Hepatocyte (in vitro differentiated cells): ENCODE measurements around the gene CDHR1. TPM values are rescaled to one million over a fixed set of nuclear protein-coding genes. Genes with fewer than 3 reads are reported as not detected.

Experiments
- DNase-seq: peaks from one replicate; pipeline ENCODE4 v3.0.0-alpha.2; 2016; ENCODE audit warnings: low spot score
- H2AFZ ChIP-seq: fragments of 200-600 bp; sonication (generic); 2 replicates; pipeline ENCODE4 v1.6.0; 2016; ENCODE audit warnings: antibody characterized with exemption, mild to moderate bottlenecking
- H3K27ac ChIP-seq: fragments of 200-600 bp; sonication (generic); 2 replicates; pipeline ENCODE4 v1.5.1; 2016; ENCODE audit warnings: mild to moderate bottlenecking
- H3K27me3 ChIP-seq: fragments of 200-600 bp; sonication (generic); 2 replicates; pipeline ENCODE4 v1.6.1; 2016
- H3K36me3 ChIP-seq: fragments of 200-600 bp; sonication (generic); replicated peaks from 2 replicates; pipeline ENCODE4 v1.5.1; 2016; ENCODE audit warnings: low read depth; ENCODE audit not compliant: insufficient read depth
- H3K4me1 ChIP-seq: fragments of 200-600 bp; sonication (generic); 2 replicates; pipeline ENCODE4 v1.5.1; 2016; ENCODE audit warnings: mild to moderate bottlenecking, moderate library complexity; ENCODE audit not compliant: insufficient read depth
- H3K4me2 ChIP-seq: fragments of 200-600 bp; sonication (generic); 2 replicates; pipeline ENCODE4 v1.6.0; 2016
- H3K4me3 ChIP-seq: fragments of 200-600 bp; sonication (generic); 2 replicates; pipeline ENCODE4 v1.5.1; 2016; ENCODE audit warnings: mild to moderate bottlenecking
- H3K79me2 ChIP-seq: fragments of 200-600 bp; sonication (generic); 2 replicates; pipeline ENCODE4 v1.6.0; 2017; ENCODE audit warnings: mild to moderate bottlenecking
- H3K9me2 ChIP-seq: fragments of 200-600 bp; sonication (generic); replicated peaks from 2 replicates; pipeline ENCODE4 v1.6.0; 2017; ENCODE audit warnings: mild to moderate bottlenecking; ENCODE audit not compliant: insufficient read depth
- H3K9me3 ChIP-seq: fragments of 200-600 bp; sonication (generic); 2 replicates; pipeline ENCODE4 v1.5.1; 2016; ENCODE audit warnings: low read depth, mild to moderate bottlenecking
- H4K20me1 ChIP-seq: fragments of 200-600 bp; sonication (generic); 2 replicates; pipeline ENCODE4 v1.6.0; 2016; ENCODE audit warnings: mild to moderate bottlenecking; ENCODE audit not compliant: insufficient read depth, poor library complexity, severe bottlenecking
- CTCF ChIP-seq: fragments of 200-600 bp; sonication (generic); IDR thresholded peaks from 2 replicates; pipeline ENCODE4 v1.5.1; 2016; ENCODE audit warnings: antibody characterized with exemption, mild to moderate bottlenecking; ENCODE audit not compliant: poor library complexity
- EZH2 ChIP-seq: fragments of 200-600 bp; sonication (generic); IDR thresholded peaks from 2 replicates; pipeline ENCODE4 v1.6.1; 2016; ENCODE audit warnings: antibody characterized with exemption, mild to moderate bottlenecking, borderline replicate concordance
- EZH2phosphoT487 ChIP-seq: fragments of 200-600 bp; sonication (generic); IDR thresholded peaks from one replicate; pipeline ENCODE4 v1.6.1; 2018; ENCODE audit warnings: antibody characterized with exemption, mild to moderate bottlenecking, low read depth, moderate library complexity; ENCODE audit not compliant: unreplicated experiment, severe bottlenecking
- WGBS: methylation state at CpG from one replicate; pipeline ENCODE4 v1.1.6; 2016; ENCODE audit warnings: low lambda C conversion rate; ENCODE audit errors: missing lambda C conversion rate; 5-methylcytosine and 5-hydroxymethylcytosine counted together
- polyA plus RNA-seq: library from polyadenylated mRNA; unstranded; fragments of >200 nt; fragmentation: Nextera tagmentation; extraction: Ambion mirVana; gene quantifications from 2 replicates; pipeline ENCODE4 v1.2.1, GENCODE V29; 2016
- total RNA-seq: library from RNA; depleted of rRNA; stranded (reverse); fragments of >200 nt; gene quantifications from 2 replicates; pipeline ENCODE4 v1.2.3, GENCODE V29; 2014

CDHR1 gene
- total and polyA plus RNA-seq, 2 experiments from 2014 or later, result 0.03 TPM; not detected in 1

GRCh38 chr10:84226616-84227015 lies 32.3 kb downstream of the CDHR1 start:
- H2AFZ ChIP-seq, result no peak overlapping the region
- no peak overlapping the region for H3K27ac ChIP-seq
- no peak overlapping the region for H3K4me2 ChIP-seq
- no peaks in the 10 kb centered on the region for H3K9me3 ChIP-seq
- no peaks in the 10 kb centered on the region for H4K20me1 ChIP-seq
- H3K79me2 ChIP-seq, result no peaks in the 10 kb centered on the region
- TF ChIP-seq EZH2, result no peak
- TF ChIP-seq EZH2phosphoT487, result no peak
- TF ChIP-seq CTCF, result no peak
- DNase-seq, result no peak
- no peaks in the 10 kb centered on the region for H3K4me1 ChIP-seq
- H3K36me3 ChIP-seq, result no peaks in the 10 kb centered on the region
- 75% methylated on average over 3 of the region's 3 CpGs for WGBS
- no peaks in the 10 kb centered on the region for H3K9me2 ChIP-seq
- H3K4me3 ChIP-seq, result no peak overlapping the region
- no peaks in the 10 kb centered on the region for H3K27me3 ChIP-seq

DNA sequence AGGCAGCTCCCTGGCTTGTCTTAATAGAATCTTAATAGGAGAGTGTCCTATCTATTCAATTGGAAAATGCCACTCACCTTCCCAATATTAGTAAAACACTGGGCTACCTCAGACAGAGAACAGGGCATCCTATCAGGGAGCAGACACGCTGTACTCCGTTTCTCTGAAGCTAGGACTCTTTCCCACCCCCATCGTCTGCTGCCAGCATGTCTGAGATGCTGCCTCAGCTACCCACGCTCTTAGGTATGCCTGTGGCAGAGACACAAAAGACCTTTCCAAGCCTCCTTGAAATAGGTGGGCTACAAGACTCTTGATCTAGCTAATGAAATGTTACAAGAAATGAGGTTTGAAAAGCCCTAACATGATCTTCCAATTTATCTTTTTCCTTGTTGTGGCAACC lies 33.5 kb downstream of the CDHR1 start:
- no peaks in the 10 kb centered on the region for H4K20me1 ChIP-seq
- no peak overlapping the region for H3K4me2 ChIP-seq
- no peak overlapping the region for H3K4me3 ChIP-seq
- no peak for TF ChIP-seq EZH2
- no peak for TF ChIP-seq EZH2phosphoT487
- TF ChIP-seq CTCF, result no peak
- H3K4me1 ChIP-seq, result no peaks in the 10 kb centered on the region
- H3K9me2 ChIP-seq, result no peaks in the 10 kb centered on the region
- WGBS, result 77% methylated on average over 4 of the region's 4 CpGs
- DNase-seq, result no peak
- H3K79me2 ChIP-seq, result no peaks in the 10 kb centered on the region
- no peaks in the 10 kb centered on the region for H3K36me3 ChIP-seq
- H3K27me3 ChIP-seq, result no peaks in the 10 kb centered on the region
- no peaks in the 10 kb centered on the region for H3K9me3 ChIP-seq
- no peak overlapping the region for H2AFZ ChIP-seq
- no peak overlapping the region for H3K27ac ChIP-seq

- no peak for TF ChIP-seq EZH2
- no peak for TF ChIP-seq CTCF
- TF ChIP-seq EZH2phosphoT487, result no peak
- H4K20me1 ChIP-seq, result no peaks in the 10 kb centered on the region
- no peak for DNase-seq
- H3K79me2 ChIP-seq, result no peaks in the 10 kb centered on the region
- WGBS, result 92% methylated on average over 1 of the region's 1 CpG
- no peak overlapping the region for H3K4me2 ChIP-seq
- H3K27ac ChIP-seq, result no peak overlapping the region
- H3K9me3 ChIP-seq, result no peaks in the 10 kb centered on the region
- no peaks in the 10 kb centered on the region for H3K4me1 ChIP-seq
- H2AFZ ChIP-seq, result no peak overlapping the region
- no peaks in the 10 kb centered on the region for H3K36me3 ChIP-seq
- H3K27me3 ChIP-seq, result no peaks in the 10 kb centered on the region
- no peak overlapping the region for H3K4me3 ChIP-seq
- no peaks in the 10 kb centered on the region for H3K9me2 ChIP-seq
Measured at GRCh38 chr10:84230359-84230758, 36.0 kb downstream of the CDHR1 start.

DNA sequence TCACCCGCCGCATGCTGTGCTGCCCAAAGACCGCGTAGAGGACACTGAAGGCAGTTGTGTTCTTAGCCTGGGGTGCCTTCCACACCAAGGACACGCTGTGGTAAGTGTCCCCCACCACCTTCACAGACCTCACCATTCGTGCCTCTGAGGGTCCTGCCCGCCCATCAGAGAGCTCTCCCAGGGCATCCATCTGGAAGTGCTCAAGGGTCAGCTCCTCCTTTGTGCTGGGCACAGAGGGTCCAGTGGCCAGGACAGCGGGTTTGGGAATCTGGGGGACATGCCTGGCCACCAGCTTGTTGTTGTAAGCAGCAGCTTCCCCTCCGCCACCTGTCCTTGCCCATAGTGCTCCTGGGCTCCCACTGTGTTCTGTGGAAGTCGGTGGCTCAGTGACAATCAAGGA lies 38.0 kb downstream of the CDHR1 start:
- H3K4me2 ChIP-seq, result no peak overlapping the region
- DNase-seq, result no peak
- no peaks in the 10 kb centered on the region for H4K20me1 ChIP-seq
- H3K27ac ChIP-seq, result no peak overlapping the region
- no peak for TF ChIP-seq EZH2
- no peak for TF ChIP-seq EZH2phosphoT487
- TF ChIP-seq CTCF, result no peak
- H3K79me2 ChIP-seq, result no peaks in the 10 kb centered on the region
- no peaks in the 10 kb centered on the region for H3K36me3 ChIP-seq
- H3K9me3 ChIP-seq, result no peaks in the 10 kb centered on the region
- no peak overlapping the region for H3K4me3 ChIP-seq
- peaks cover 8% of the 10 kb centered on the region for H3K27me3 ChIP-seq
- H3K9me2 ChIP-seq, result no peaks in the 10 kb centered on the region
- no peaks in the 10 kb centered on the region for H3K4me1 ChIP-seq
- no peak overlapping the region for H2AFZ ChIP-seq
- 88% methylated on average over 10 of the region's 10 CpGs for WGBS
